NB4 (cell line): ENCODE data around the gene SIDT1.
"Not testable (repeated sequence)": the region's sequence is repeated elsewhere in the genome, so short reads cannot be mapped to it uniquely, and the experiment has no call there.

ENCODE experiments used
- CTCF ChIP-seq: IDR thresholded peaks from one replicate; pipeline ENCODE4 v1.5.1; 2012; ENCODE audit warnings: low read depth, low read length
- POLR2A ChIP-seq: IDR thresholded peaks from 2 replicates; pipeline ENCODE4 v1.6.1; 2011; ENCODE audit warnings: mild to moderate bottlenecking; ENCODE audit not compliant: insufficient read length; ENCODE audit errors: extremely low read depth

GRCh38 chr3:113636034-113636433 lies 103.7 kb downstream of the SIDT1 start:
- not testable (repeated sequence) for TF ChIP-seq POLR2A, CTCF
